Ishikawa (cell line): ENCODE results near the gene CMTM1.
A peak's percentile ranks its signal among the peaks of the same experiment; 100 is the strongest.

Experiments used
- FOXM1 ChIP-seq: IDR thresholded peaks from 2 replicates; pipeline ENCODE4 v1.6.1; 2012; ENCODE audit warnings: low read depth, borderline replicate concordance
- RAD21 ChIP-seq: IDR thresholded peaks from 2 replicates; pipeline ENCODE4 v1.6.1; 2012; ENCODE audit warnings: low read depth
- TAF1 ChIP-seq: IDR thresholded peaks from 2 replicates; pipeline ENCODE4 v1.6.1; 2012; ENCODE audit warnings: low read depth, mild to moderate bottlenecking
- TF ChIP-seq, protein P1 (sequence below): IDR thresholded peaks from 2 replicates; pipeline ENCODE4 v1.6.1; 2012; ENCODE audit warnings: low read depth, mild to moderate bottlenecking
- TF ChIP-seq, protein P2 (sequence below): IDR thresholded peaks from 2 replicates; pipeline ENCODE4 v1.6.1; 2012

DNA sequence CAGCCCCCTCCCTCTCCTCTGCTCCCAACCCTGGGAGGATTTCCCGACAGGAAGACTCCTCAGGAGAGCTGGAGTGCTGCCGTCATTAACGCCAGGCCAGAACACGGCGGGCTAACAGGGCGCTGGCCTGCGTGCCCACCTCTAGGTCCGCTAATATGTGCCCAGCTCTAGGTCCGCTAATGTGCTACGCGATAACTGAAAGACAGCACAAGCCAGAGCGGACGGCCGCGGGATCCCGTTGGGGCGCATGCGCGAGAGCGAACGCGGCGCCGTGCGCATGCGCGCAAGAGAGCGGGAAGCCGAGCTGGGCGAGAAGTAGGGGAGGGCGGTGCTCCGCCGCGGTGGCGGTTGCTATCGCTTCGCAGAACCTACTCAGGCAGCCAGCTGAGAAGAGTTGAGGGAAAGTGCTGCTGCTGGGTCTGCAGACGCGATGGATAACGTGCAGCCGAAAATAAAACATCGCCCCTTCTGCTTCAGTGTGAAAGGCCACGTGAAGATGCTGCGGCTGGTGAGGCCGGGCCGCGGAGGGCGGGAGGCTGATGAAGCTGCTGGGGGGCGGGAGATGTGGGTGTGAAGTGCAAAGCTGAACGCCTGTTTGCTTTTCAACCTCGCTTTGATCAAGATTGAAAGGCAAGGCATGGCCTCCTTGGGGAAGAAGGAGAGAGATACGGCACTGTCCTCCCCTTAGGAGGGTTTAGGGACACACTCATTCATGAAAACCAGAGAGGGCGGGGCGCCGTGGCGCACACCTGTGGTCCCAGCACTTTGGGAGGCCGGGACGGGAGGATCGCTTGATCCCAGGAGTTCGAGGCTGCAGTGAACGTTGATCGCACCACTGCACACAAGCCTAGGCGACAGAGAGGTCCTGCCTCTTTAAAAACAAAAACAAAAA is 13.7 kb upstream of the CMTM1 start, which contains the start of gene CKLF:
- TF ChIP-seq RAD21 (no peak), TAF1 (peak; percentile 74), FOXM1 (no peak)
- TF ChIP-seq, protein P1, sequence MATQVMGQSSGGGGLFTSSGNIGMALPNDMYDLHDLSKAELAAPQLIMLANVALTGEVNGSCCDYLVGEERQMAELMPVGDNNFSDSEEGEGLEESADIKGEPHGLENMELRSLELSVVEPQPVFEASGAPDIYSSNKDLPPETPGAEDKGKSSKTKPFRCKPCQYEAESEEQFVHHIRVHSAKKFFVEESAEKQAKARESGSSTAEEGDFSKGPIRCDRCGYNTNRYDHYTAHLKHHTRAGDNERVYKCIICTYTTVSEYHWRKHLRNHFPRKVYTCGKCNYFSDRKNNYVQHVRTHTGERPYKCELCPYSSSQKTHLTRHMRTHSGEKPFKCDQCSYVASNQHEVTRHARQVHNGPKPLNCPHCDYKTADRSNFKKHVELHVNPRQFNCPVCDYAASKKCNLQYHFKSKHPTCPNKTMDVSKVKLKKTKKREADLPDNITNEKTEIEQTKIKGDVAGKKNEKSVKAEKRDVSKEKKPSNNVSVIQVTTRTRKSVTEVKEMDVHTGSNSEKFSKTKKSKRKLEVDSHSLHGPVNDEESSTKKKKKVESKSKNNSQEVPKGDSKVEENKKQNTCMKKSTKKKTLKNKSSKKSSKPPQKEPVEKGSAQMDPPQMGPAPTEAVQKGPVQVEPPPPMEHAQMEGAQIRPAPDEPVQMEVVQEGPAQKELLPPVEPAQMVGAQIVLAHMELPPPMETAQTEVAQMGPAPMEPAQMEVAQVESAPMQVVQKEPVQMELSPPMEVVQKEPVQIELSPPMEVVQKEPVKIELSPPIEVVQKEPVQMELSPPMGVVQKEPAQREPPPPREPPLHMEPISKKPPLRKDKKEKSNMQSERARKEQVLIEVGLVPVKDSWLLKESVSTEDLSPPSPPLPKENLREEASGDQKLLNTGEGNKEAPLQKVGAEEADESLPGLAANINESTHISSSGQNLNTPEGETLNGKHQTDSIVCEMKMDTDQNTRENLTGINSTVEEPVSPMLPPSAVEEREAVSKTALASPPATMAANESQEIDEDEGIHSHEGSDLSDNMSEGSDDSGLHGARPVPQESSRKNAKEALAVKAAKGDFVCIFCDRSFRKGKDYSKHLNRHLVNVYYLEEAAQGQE, result no peak
- TF ChIP-seq, protein P2, sequence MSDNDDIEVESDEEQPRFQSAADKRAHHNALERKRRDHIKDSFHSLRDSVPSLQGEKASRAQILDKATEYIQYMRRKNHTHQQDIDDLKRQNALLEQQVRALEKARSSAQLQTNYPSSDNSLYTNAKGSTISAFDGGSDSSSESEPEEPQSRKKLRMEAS, result peak; percentile 100
